Body of pancreas (tissue), 4 donors: ENCODE results near the gene MED10. TPM values are rescaled to one million over a fixed set of nuclear protein-coding genes. Genes with fewer than 3 reads are reported as not detected.

Experiments
- ATAC-seq: fragments of 150-250 bp; one replicate; pipeline ENCODE4 v1.9.1; 2016
- DNase-seq, 4 donors: peaks; one replicate each; pipeline ENCODE4 v3.0.0-alpha.2; 2019
- H3K27ac ChIP-seq, 4 donors: fragments of 200-600 bp; sonication (generic); 1 replicate in 3 of 4; 2 replicates in 1 of 4; pipeline versions ENCODE4 v1.5.1 to v1.6.1; 2016 to 2019; ENCODE audit warnings: mild to moderate bottlenecking in 1 of 4, mixed read lengths in 1 of 4, moderate library complexity in 1 of 4
- H3K27me3 ChIP-seq, 2 donors: fragments of 200-600 bp; sonication (generic); one replicate each; pipeline ENCODE4 v1.6.0; 2016; ENCODE audit warnings: mild to moderate bottlenecking in 1 of 2
- H3K36me3 ChIP-seq, 2 donors: fragments of 200-600 bp; sonication (generic); replicated peaks in 1 of 2; 2 replicates each; pipeline ENCODE4 v1.5.1; 2016; ENCODE audit warnings: low read depth in 2 of 2; ENCODE audit not compliant: insufficient read depth in 1 of 2
- H3K4me1 ChIP-seq: fragments of 200-600 bp; sonication (generic); one replicate; pipeline ENCODE4 v1.6.0; 2016
- H3K4me3 ChIP-seq, 2 donors: fragments of 200-600 bp; sonication (generic); 1 replicate in 1 of 2; 2 replicates in 1 of 2; pipeline ENCODE4 v1.5.1; 2016 to 2019
- H3K9me3 ChIP-seq, 3 donors: fragments of 200-600 bp; sonication (generic); 1 replicate in 2 of 3; 2 replicates in 1 of 3; pipeline ENCODE4 v1.5.1; 2016
- CTCF ChIP-seq, 7 experiments: fragments of 450-650 bp in 4 of 7; fragments of 200-600 bp in 3 of 7; sonication (generic) in 3 of 7; IDR thresholded peaks; one replicate each; pipeline ENCODE4 v1.5.1; 2016 to 2019; ENCODE audit warnings: antibody characterized with exemption in 7 of 7
- POLR2A ChIP-seq, 3 donors: fragments of 450-650 bp; IDR thresholded peaks; one replicate each; pipeline ENCODE4 v1.6.1; 2016; ENCODE audit warnings: antibody characterized with exemption in 3 of 3, mild to moderate bottlenecking in 2 of 3
- WGBS, 2 donors: methylation state at CpG; one replicate each; pipeline ENCODE4 v1.1.5; 2017; 5-methylcytosine and 5-hydroxymethylcytosine counted together
- intact Hi-C: fragments of 100-400 bp; cut with DNase I; formaldehyde crosslinking; loops from one replicate; pipeline ENCODE4 v1.15.1; 2023
- total RNA-seq, 2 donors: library from RNA; depleted of rRNA; stranded (reverse); fragments of >200 nt; gene quantifications; one replicate each; pipeline ENCODE4 v1.1.0, GENCODE V29; 2016

The MED10 gene
- total RNA-seq, 2 donors from 2014 or later: 9.6 to 15.5 TPM

GRCh38 chr5:6407558-6408259 lies 29.4 kb upstream of the MED10 start:
- no peaks in the 10 kb centered on the region for H3K27me3 ChIP-seq
- TF ChIP-seq POLR2A (IDR thresholded peaks at IDR 0.05): no peak
- no peak for TF ChIP-seq CTCF (IDR thresholded peaks at IDR 0.05)
- H3K27ac ChIP-seq: no peak overlapping the region
- no peak overlapping the region for H3K4me3 ChIP-seq
- no peaks in the 10 kb centered on the region for H3K9me3 ChIP-seq
- intact Hi-C loops: no loop called here
- WGBS, 2 donors: 52 to 60% methylated on average over 6 of the region's 6 CpGs
- no peaks in the 10 kb centered on the region for H3K36me3 ChIP-seq
- ATAC-seq (no peak), DNase-seq (no peak)
- H3K4me1 ChIP-seq: no peaks in the 10 kb centered on the region

- Histone ChIP-seq H3K27me3 (no peaks in the 10 kb centered on the region), H3K4me3 (no peak overlapping the region), H3K4me1 (no peaks in the 10 kb centered on the region), H3K27ac (no peak overlapping the region), H3K9me3 (no peaks in the 10 kb centered on the region), H3K36me3 (no peaks in the 10 kb centered on the region)
- TF ChIP-seq CTCF (IDR thresholded peaks at IDR 0.05): no peak
- no peak for TF ChIP-seq POLR2A (IDR thresholded peaks at IDR 0.05)
- DNase-seq (no peak), ATAC-seq (no peak)
- intact Hi-C loops: no loop called here
- whole genome bisulfite sequencing, 2 donors: 74 to 81% methylated on average over 4 of the region's 4 CpGs
Observed at GRCh38 chr5:6405591-6405990, 27.2 kb upstream of the MED10 start.

GRCh38 chr5:6404129-6404528 lies 25.8 kb upstream of the MED10 start:
- TF ChIP-seq CTCF (IDR thresholded peaks at IDR 0.05) (no peak), POLR2A (IDR thresholded peaks at IDR 0.05) (no peak)
- Histone ChIP-seq H3K4me1 (no peaks in the 10 kb centered on the region), H3K27ac (no peak overlapping the region), H3K9me3 (no peaks in the 10 kb centered on the region), H3K36me3 (no peaks in the 10 kb centered on the region), H3K27me3 (no peaks in the 10 kb centered on the region), H3K4me3 (no peak overlapping the region)
- WGBS, 2 donors: 78 to 90% methylated on average over 4 of the region's 4 CpGs
- ATAC-seq: no peak
- no peak for DNase-seq
- intact Hi-C loops: no loop called here

GRCh38 chr5:6403416-6403815 lies 25.1 kb upstream of the MED10 start:
- no peak for DNase-seq
- WGBS, 2 donors: 72 to 80% methylated on average over 4 of the region's 4 CpGs
- Histone ChIP-seq H3K36me3 (no peaks in the 10 kb centered on the region), H3K4me1 (no peaks in the 10 kb centered on the region), H3K27ac (no peak overlapping the region), H3K27me3 (no peaks in the 10 kb centered on the region), H3K4me3 (no peak overlapping the region), H3K9me3 (no peaks in the 10 kb centered on the region)
- TF ChIP-seq CTCF (IDR thresholded peaks at IDR 0.05): no peak
- TF ChIP-seq POLR2A (IDR thresholded peaks at IDR 0.05): no peak
- intact Hi-C loops: no loop called here
- ATAC-seq: no peak

GRCh38 chr5:6402939-6403338 lies 24.6 kb upstream of the MED10 start:
- no peaks in the 10 kb centered on the region for H3K36me3 ChIP-seq
- H3K27ac ChIP-seq: no peak overlapping the region
- H3K4me3 ChIP-seq: no peak overlapping the region
- intact Hi-C loops: no loop called here
- WGBS, 2 donors: 69 to 75% methylated on average over 6 of the region's 6 CpGs
- DNase-seq (no peak), ATAC-seq (no peak)
- H3K9me3 ChIP-seq: no peaks in the 10 kb centered on the region
- no peaks in the 10 kb centered on the region for H3K4me1 ChIP-seq
- no peaks in the 10 kb centered on the region for H3K27me3 ChIP-seq
- no peak for TF ChIP-seq CTCF (IDR thresholded peaks at IDR 0.05)
- TF ChIP-seq POLR2A (IDR thresholded peaks at IDR 0.05): no peak
